Measurements from ENCODE around the gene ATF2.
"Not testable (repeated sequence)": the region's sequence is repeated elsewhere in the genome, so short reads cannot be mapped to it uniquely, and the experiment has no call there.

The ATF2 gene

GRCh38 chr2:175107146-175107545 lies 60.9 kb downstream of the ATF2 start:
- H3K4me3 ChIP-seq (ENCODE audit: low read depth, low read length), result no peak overlapping the region
- TF ChIP-seq MAX (IDR thresholded peaks at IDR 0.05; ENCODE audit: low read depth, low read length) (no peak), POLR2A (IDR thresholded peaks at IDR 0.05; ENCODE audit: extremely low read depth, insufficient read length) (no peak), CTCF (IDR thresholded peaks at IDR 0.05; ENCODE audit: low read depth, low read length) (no peak), MYC (IDR thresholded peaks at IDR 0.05; ENCODE audit: low read depth, low read length) (no peak)
- DNase-seq (ENCODE audit: low read depth), result no peak

- no peak overlapping the region for H3K4me3 ChIP-seq (ENCODE audit: low read depth, low read length)
- DNase-seq (ENCODE audit: low read depth), result no peak
- TF ChIP-seq MYC (IDR thresholded peaks at IDR 0.05; ENCODE audit: low read depth, low read length) (no peak), CTCF (IDR thresholded peaks at IDR 0.05; ENCODE audit: low read depth, low read length) (no peak), MAX (IDR thresholded peaks at IDR 0.05; ENCODE audit: low read depth, low read length) (no peak), POLR2A (IDR thresholded peaks at IDR 0.05; ENCODE audit: extremely low read depth, insufficient read length) (no peak)
Measured at GRCh38 chr2:175103191-175103590, 64.8 kb downstream of the ATF2 start.

GRCh38 chr2:175101514-175101913 lies 66.5 kb downstream of the ATF2 start:
- DNase-seq (ENCODE audit: low read depth), result no peak
- no peak for TF ChIP-seq CTCF (IDR thresholded peaks at IDR 0.05; ENCODE audit: low read depth, low read length)
- no peak for TF ChIP-seq MYC (IDR thresholded peaks at IDR 0.05; ENCODE audit: low read depth, low read length)
- TF ChIP-seq POLR2A (IDR thresholded peaks at IDR 0.05; ENCODE audit: extremely low read depth, insufficient read length), result no peak
- TF ChIP-seq MAX (IDR thresholded peaks at IDR 0.05; ENCODE audit: low read depth, low read length), result no peak
- no peak overlapping the region for H3K4me3 ChIP-seq (ENCODE audit: low read depth, low read length)

- H3K4me3 ChIP-seq (ENCODE audit: low read depth, low read length), result no peak overlapping the region
- TF ChIP-seq MYC (IDR thresholded peaks at IDR 0.05; ENCODE audit: low read depth, low read length) (no peak), CTCF (IDR thresholded peaks at IDR 0.05; ENCODE audit: low read depth, low read length) (no peak), MAX (IDR thresholded peaks at IDR 0.05; ENCODE audit: low read depth, low read length) (no peak), POLR2A (IDR thresholded peaks at IDR 0.05; ENCODE audit: extremely low read depth, insufficient read length) (no peak)
- DNase-seq (ENCODE audit: low read depth), result no peak
Measured at GRCh38 chr2:175097297-175097696, 70.7 kb downstream of the ATF2 start.

GRCh38 chr2:175084117-175084516 lies 83.9 kb downstream of the ATF2 start:
- H3K4me3 ChIP-seq (ENCODE audit: low read depth, low read length); DNase-seq (ENCODE audit: low read depth): not testable (repeated sequence)

GRCh38 chr2:175080479-175080878 lies 87.5 kb downstream of the ATF2 start:
- DNase-seq (ENCODE audit: low read depth), result no peak
- no peak overlapping the region for H3K4me3 ChIP-seq (ENCODE audit: low read depth, low read length)
- TF ChIP-seq MAX (IDR thresholded peaks at IDR 0.05; ENCODE audit: low read depth, low read length) (no peak), CTCF (IDR thresholded peaks at IDR 0.05; ENCODE audit: low read depth, low read length) (no peak), MYC (IDR thresholded peaks at IDR 0.05; ENCODE audit: low read depth, low read length) (no peak), POLR2A (IDR thresholded peaks at IDR 0.05; ENCODE audit: extremely low read depth, insufficient read length) (no peak)

All from NB4 (cell line).